ENCODE measurements around the gene PIANP.
"Not testable (repeated sequence)": the region's sequence is repeated elsewhere in the genome, so short reads cannot be mapped to it uniquely, and the experiment has no call there.

The PIANP gene

GRCh38 chr12:6700646-6701051 lies at the start of gene PIANP:
PIANP (minus strand) TSS chr12:6700815; CDS start chr12:6698061, 2,754 bp downstream.
- DNase-seq: no peak

- DNase-seq: no peak
Observed at GRCh38 chr12:6748761-6749160, 48.1 kb upstream of the PIANP start.

GRCh38 chr12:6747216-6747615 lies 46.6 kb upstream of the PIANP start:
- DNase-seq: no peak

- DNase-seq: peak; percentile 46
Observed at GRCh38 chr12:6745741-6746525, 45.3 kb upstream of the PIANP start.

GRCh38 chr12:6743300-6743699 lies 42.7 kb upstream of the PIANP start:
- DNase-seq: not testable (repeated sequence)

- no peak for DNase-seq
Observed at GRCh38 chr12:6742834-6743233, 42.2 kb upstream of the PIANP start.

GRCh38 chr12:6742080-6742479 lies 41.5 kb upstream of the PIANP start:
- DNase-seq: not testable (repeated sequence)

- no peak for DNase-seq
Observed at GRCh38 chr12:6736754-6737153, 36.1 kb upstream of the PIANP start.

- DNase-seq: peak; percentile 80
Observed at GRCh38 chr12:6735448-6736191, 35.0 kb upstream of the PIANP start.

GRCh38 chr12:6734506-6735387 lies 34.1 kb upstream of the PIANP start:
- DNase-seq: no peak

- no peak for DNase-seq
Observed at GRCh38 chr12:6730169-6730568, 29.6 kb upstream of the PIANP start.

- DNase-seq: no peak
Observed at GRCh38 chr12:6729186-6729585, 28.6 kb upstream of the PIANP start.

GRCh38 chr12:6725350-6725749 lies 24.7 kb upstream of the PIANP start:
- DNase-seq: no peak

- peak; percentile 78 for DNase-seq
Observed at GRCh38 chr12:6724409-6724797, 23.8 kb upstream of the PIANP start.

GRCh38 chr12:6723607-6724408 lies 23.2 kb upstream of the PIANP start, which contains the start of gene COPS7A:
COPS7A (plus strand) TSS chr12:6724046; CDS start chr12:6724657, 611 bp downstream.
- peak; percentile 100 for DNase-seq

- DNase-seq: peak; percentile 64
Observed at GRCh38 chr12:6722863-6723262, 22.2 kb upstream of the PIANP start.

GRCh38 chr12:6716874-6717437 lies 16.3 kb upstream of the PIANP start:
- DNase-seq: no peak

GRCh38 chr12:6716031-6716873 lies 15.6 kb upstream of the PIANP start:
- not testable (repeated sequence) for DNase-seq

- no peak for DNase-seq
Observed at GRCh38 chr12:6708960-6709394, 8.4 kb upstream of the PIANP start.

GRCh38 chr12:6708351-6708750 lies 7.7 kb upstream of the PIANP start:
- DNase-seq: not testable (repeated sequence)

- peak; percentile 42 for DNase-seq
Observed at GRCh38 chr12:6703631-6704030, 3.0 kb upstream of the PIANP start.

All from OCI-M1 (cell line).